SK-N-SH treated with all-trans-retinoic acid at 6 μM for 48 hours (cell line): Measurements from ENCODE around the gene SMIM34.
"Not testable (repeated sequence)": the region's sequence is repeated elsewhere in the genome, so short reads cannot be mapped to it uniquely, and the experiment has no call there.

ENCODE experiments used
- BACH2 ChIP-seq: fragments of 250-450 bp; sonication (Bioruptor Pico); IDR thresholded peaks from 2 replicates; pipeline ENCODE4 v1.9.0; 2021; ENCODE audit warnings: mild to moderate bottlenecking, borderline replicate concordance
- CSRNP3 ChIP-seq: fragments of 250-450 bp; sonication (Bioruptor Pico); IDR thresholded peaks from 2 replicates; pipeline ENCODE4 v1.5.1; 2021; ENCODE audit warnings: mild to moderate bottlenecking, moderate library complexity
- TOX ChIP-seq: fragments of 250-450 bp; sonication (Bioruptor Pico); IDR thresholded peaks from 2 replicates; pipeline ENCODE4 v1.8.0; 2021; ENCODE audit warnings: mild to moderate bottlenecking, moderate library complexity, borderline replicate concordance
- ZC3H10 ChIP-seq: fragments of 250-450 bp; sonication (Bioruptor Pico); IDR thresholded peaks from 2 replicates; pipeline ENCODE4 v1.5.1; 2021; ENCODE audit warnings: mild to moderate bottlenecking, moderate library complexity
- ZNF565 ChIP-seq: fragments of 450-650 bp; formaldehyde crosslinking; conservative IDR thresholded peaks from 2 replicates; pipeline ENCODE4 v1.5.0; 2020; ENCODE audit warnings: low read depth, mild to moderate bottlenecking, moderate library complexity

GRCh38 chr21:34429710-34430109, 6.0 kb upstream of the SMIM34 start:
- TF ChIP-seq ZC3H10 (CRISPR knock-in tag); BACH2 (CRISPR knock-in tag); ZNF565; CSRNP3 (CRISPR knock-in tag); TOX (CRISPR knock-in tag): not testable (repeated sequence)
